Upper lobe of left lung (tissue), 6 donors: ENCODE data around the gene PNPLA6. TPM values are rescaled to one million over a fixed set of nuclear protein-coding genes. Genes with fewer than 3 reads are reported as not detected.
"Not testable (repeated sequence)": the region's sequence is repeated elsewhere in the genome, so short reads cannot be mapped to it uniquely, and the experiment has no call there.

Experiments used
- ATAC-seq, 2 donors: fragments of 200-7000 bp; cut with Tn5 transposase; one replicate each; pipeline ENCODE4 v1.9.1; 2022; ENCODE audit warnings: mild to moderate bottlenecking in 2 of 2, moderate library complexity in 2 of 2; ENCODE audit not compliant: low FRiP score in 2 of 2
- DNase-seq, 2 donors: peaks; one replicate each; pipeline ENCODE4 v3.0.0-alpha.2; 2019 to 2020
- H3K27ac ChIP-seq, 4 donors: fragments of 200-600 bp; sonication (generic); one replicate each; pipeline ENCODE4 v1.5.1; 2016 to 2019
- H3K27me3 ChIP-seq, 4 donors: fragments of 200-600 bp; sonication (generic); one replicate each; pipeline ENCODE4 v1.5.1; 2017 to 2019
- H3K36me3 ChIP-seq, 4 donors: fragments of 200-600 bp; sonication (generic); one replicate each; pipeline ENCODE4 v1.5.1; 2016 to 2019
- H3K4me1 ChIP-seq, 4 donors: fragments of 200-600 bp; sonication (generic); one replicate each; pipeline ENCODE4 v1.5.1; 2018 to 2019
- H3K4me3 ChIP-seq, 4 donors: fragments of 200-600 bp; sonication (generic); one replicate each; pipeline ENCODE4 v1.5.1; 2017 to 2019; ENCODE audit warnings: mild to moderate bottlenecking in 2 of 4, moderate library complexity in 1 of 4
- H3K9me3 ChIP-seq, 4 donors: fragments of 200-600 bp; sonication (generic); one replicate each; pipeline ENCODE4 v1.5.1; 2018 to 2019
- CTCF ChIP-seq, 6 experiments: fragments of 450-650 bp in 4 of 6; fragments of 200-600 bp in 2 of 6; sonication (generic) in 2 of 6; IDR thresholded peaks; one replicate each; pipeline ENCODE4 v1.5.1; 2016 to 2019; ENCODE audit warnings: antibody characterized with exemption in 6 of 6
- EP300 ChIP-seq, 4 donors: sonication (generic); formaldehyde crosslinking; IDR thresholded peaks; one replicate each; pipeline ENCODE4 v1.5.1; 2017; ENCODE audit warnings: antibody characterized with exemption in 4 of 4, control low read depth in 2 of 4
- POLR2A ChIP-seq, 4 donors: fragments of 450-650 bp; IDR thresholded peaks; one replicate each; pipeline ENCODE4 v1.5.1; 2016 to 2017; ENCODE audit warnings: antibody characterized with exemption in 4 of 4, mild to moderate bottlenecking in 2 of 4
- POLR2AphosphoS5 ChIP-seq, 2 donors: sonication (generic); formaldehyde crosslinking; IDR thresholded peaks; one replicate each; pipeline ENCODE4 v1.5.1; 2017; ENCODE audit warnings: antibody characterized with exemption in 2 of 2
- WGBS, 2 donors: methylation state at CpG; one replicate each; pipeline ENCODE4 v1.1.5; 2017 to 2018; 5-methylcytosine and 5-hydroxymethylcytosine counted together
- total RNA-seq, 6 donors: library from RNA; depleted of rRNA in 4 of 6; stranded (reverse); fragments of >200 nt in 4 of 6; gene quantifications; one replicate each; pipeline versions ENCODE4 v1.1.0 to v1.2.1, GENCODE V29; 2016 to 2021
- donor health status: DM: no; HTN: no; CAD: no; lungs with moderate emphysema.
- donor health status: DM: no; HTN: yes; CAD: no; lungs with severe emphysema.

PNPLA6 gene
- total RNA-seq, 6 donors from 2014 or later = 125 to 412 (median 328) TPM

- Histone ChIP-seq H3K36me3 (no peaks in the 10 kb centered on the region), H3K9me3 (no peaks in the 10 kb centered on the region), H3K4me1 (peaks cover 0 to 3% (median 0%) of the 10 kb centered on the region in 4 donors), H3K27me3 (no peaks in the 10 kb centered on the region), H3K4me3 (no peak overlapping the region), H3K27ac (no peak overlapping the region)
- ATAC-seq (no peak), DNase-seq (no peak)
- no peak for TF ChIP-seq POLR2AphosphoS5 (IDR thresholded peaks at IDR 0.05)
- no peak for TF ChIP-seq CTCF (IDR thresholded peaks at IDR 0.05)
- 84 to 87% methylated on average over 5 of the region's 5 CpGs for WGBS, 2 donors
Measured at GRCh38 chr19:7570761-7571160, 35.2 kb downstream of the PNPLA6 start.

- H3K27ac ChIP-seq = no peak overlapping the region
- DNase-seq = no peak
- WGBS, 2 donors = 73 to 80% methylated on average over 9 of the region's 9 CpGs
- TF ChIP-seq POLR2A (IDR thresholded peaks at IDR 0.05) (no peak), EP300 (IDR thresholded peaks at IDR 0.05) (no peak), POLR2AphosphoS5 (IDR thresholded peaks at IDR 0.05) (no peak), CTCF (IDR thresholded peaks at IDR 0.05) (no peak)
- H3K4me3 ChIP-seq = no peak overlapping the region
- no peaks in the 10 kb centered on the region for H3K27me3 ChIP-seq
- H3K4me1 ChIP-seq = no peaks in the 10 kb centered on the region
- no peaks in the 10 kb centered on the region for H3K36me3 ChIP-seq
- no peaks in the 10 kb centered on the region for H3K9me3 ChIP-seq
- ATAC-seq = no peak
Measured at GRCh38 chr19:7575434-7576040, 40.0 kb downstream of the PNPLA6 start.

GRCh38 chr19:7577422-7577821 is 41.9 kb downstream of the PNPLA6 start:
- not testable (repeated sequence) for H3K4me1 ChIP-seq, H3K27me3 ChIP-seq, H3K36me3 ChIP-seq, H3K4me3 ChIP-seq, H3K9me3 ChIP-seq, H3K27ac ChIP-seq, ATAC-seq, DNase-seq
- WGBS, 2 donors = 94 to 100% methylated on average over 1 of the region's 1 CpG

GRCh38 chr19:7578127-7578526 is 42.6 kb downstream of the PNPLA6 start:
- WGBS, 2 donors = 64 to 66% methylated on average over 6 of the region's 6 CpGs
- Histone ChIP-seq H3K27me3 (no peaks in the 10 kb centered on the region), H3K36me3 (no peaks in the 10 kb centered on the region), H3K9me3 (no peaks in the 10 kb centered on the region), H3K27ac (no peak overlapping the region), H3K4me3 (no peak overlapping the region), H3K4me1 (no peaks in the 10 kb centered on the region)
- TF ChIP-seq CTCF (IDR thresholded peaks at IDR 0.05) (no peak), POLR2A (IDR thresholded peaks at IDR 0.05) (no peak), POLR2AphosphoS5 (IDR thresholded peaks at IDR 0.05) (no peak), EP300 (IDR thresholded peaks at IDR 0.05) (no peak)
- ATAC-seq (no peak), DNase-seq (no peak)

- Histone ChIP-seq H3K27me3 (no peaks in the 10 kb centered on the region), H3K4me3 (no peak overlapping the region), H3K9me3 (no peaks in the 10 kb centered on the region), H3K27ac (no peak overlapping the region), H3K36me3 (no peaks in the 10 kb centered on the region), H3K4me1 (no peaks in the 10 kb centered on the region)
- ATAC-seq (no peak), DNase-seq (no peak)
- 64 to 66% methylated on average over 6 of the region's 6 CpGs for WGBS, 2 donors
- TF ChIP-seq CTCF (IDR thresholded peaks at IDR 0.05) (no peak), EP300 (IDR thresholded peaks at IDR 0.05) (no peak), POLR2AphosphoS5 (IDR thresholded peaks at IDR 0.05) (no peak), POLR2A (IDR thresholded peaks at IDR 0.05) (no peak)
Measured at GRCh38 chr19:7579182-7579581, 43.7 kb downstream of the PNPLA6 start.
